GOT3 (cell line): ENCODE measurements around the gene APIP.

Experiments
- DNase-seq: peaks from one replicate; lab custom pipeline; 2025; ENCODE audit warnings: mixed read lengths; lab: John Stamatoyannopoulos, UW

APIP gene

DNA sequence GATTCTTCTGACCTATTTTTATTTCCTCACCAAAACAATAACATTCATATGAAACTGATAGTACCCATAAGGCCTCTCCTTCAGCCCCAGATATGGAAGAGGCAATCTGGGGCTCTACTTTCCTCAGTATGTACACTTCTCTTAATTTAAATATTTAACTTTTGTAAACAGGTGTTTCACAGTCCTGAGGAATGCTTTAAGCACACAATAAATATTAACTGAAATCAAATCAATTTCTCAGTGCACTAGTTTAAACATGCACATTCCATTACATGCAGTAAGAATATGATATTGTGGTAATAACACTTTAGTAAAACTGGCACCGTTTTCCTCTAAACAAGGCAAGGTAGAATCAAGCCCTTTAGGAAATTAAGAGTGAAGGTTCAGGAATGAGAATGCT lies 28.9 kb downstream of the APIP start:
- no peak for DNase-seq

GRCh38 chr11:34886609-34887008 lies 29.6 kb downstream of the APIP start:
- no peak for DNase-seq

DNA sequence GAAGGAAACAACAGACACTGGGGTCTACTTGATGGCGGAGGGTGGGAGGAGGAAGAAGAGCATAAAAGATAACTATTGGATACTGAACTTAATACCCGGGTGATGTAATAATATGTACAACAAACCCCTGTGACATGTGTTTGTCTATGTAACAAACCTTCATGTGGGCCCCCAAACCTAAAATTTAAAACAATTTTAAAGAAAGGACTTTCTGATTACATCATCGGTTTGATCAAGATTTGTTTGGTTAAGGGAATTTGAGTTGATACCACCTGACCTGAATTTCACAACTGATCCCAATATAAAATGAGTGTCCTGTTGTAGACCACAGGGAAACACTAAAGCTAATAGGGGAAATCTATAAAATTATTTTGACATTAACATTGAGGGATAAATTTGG lies 34.3 kb downstream of the APIP start:
- no peak for DNase-seq

DNA sequence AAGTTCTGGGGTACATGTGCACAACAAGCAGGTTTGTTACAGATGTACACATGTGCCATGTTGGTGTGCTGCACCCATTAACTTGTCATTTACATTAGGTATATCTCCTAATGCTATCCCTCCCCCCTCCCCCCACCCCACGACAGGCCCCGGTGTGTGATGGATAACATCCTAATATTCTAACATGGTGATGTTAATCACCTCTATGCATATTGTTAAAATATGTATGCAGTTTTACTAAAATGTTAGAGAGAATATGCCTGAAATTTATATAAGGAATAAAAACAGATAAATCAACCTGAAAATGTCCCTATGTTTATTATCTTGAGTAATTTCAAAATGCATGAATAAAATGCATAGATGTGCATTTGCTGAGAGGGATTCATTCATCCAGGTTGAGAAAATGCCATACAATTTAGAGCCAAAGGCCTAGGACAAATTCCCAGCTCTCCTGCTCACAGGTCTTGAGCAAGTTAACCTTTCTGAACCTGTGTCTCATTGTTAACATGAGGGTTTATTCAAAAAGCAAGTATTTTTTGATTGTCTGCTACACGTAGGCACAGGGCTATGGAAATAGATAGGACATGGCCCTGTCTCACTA lies 38.7 kb downstream of the APIP start:
- DNase-seq, result no peak

GRCh38 chr11:34874202-34874601 lies 42.0 kb downstream of the APIP start:
- no peak for DNase-seq

- no peak for DNase-seq
Measured at GRCh38 chr11:34870548-34871196, 45.5 kb downstream of the APIP start.

DNA sequence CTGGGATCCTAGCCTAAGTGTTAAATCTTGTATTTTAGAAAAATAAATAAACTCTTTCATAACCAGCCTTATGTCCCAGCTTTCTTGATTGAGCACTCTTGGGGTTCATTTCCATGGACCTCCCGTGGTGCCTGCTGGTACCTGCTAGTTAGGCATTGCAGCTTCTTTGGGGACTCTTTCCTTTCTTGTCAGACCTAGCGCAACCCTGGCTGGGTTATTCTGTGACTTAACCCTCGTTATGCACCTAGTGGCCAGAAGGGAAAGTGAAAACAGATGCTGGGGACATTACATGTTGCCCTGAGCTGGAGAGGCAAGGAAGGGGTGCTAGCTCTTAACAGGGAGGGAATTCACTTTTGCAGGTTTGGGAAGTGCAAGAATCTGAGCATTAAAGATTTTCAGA lies 46.8 kb downstream of the APIP start:
- no peak for DNase-seq

- DNase-seq, result no peak
Measured at GRCh38 chr11:34866375-34866774, 49.8 kb downstream of the APIP start.

GRCh38 chr11:34865261-34865660 lies 50.9 kb downstream of the APIP start:
- DNase-seq, result no peak

- DNase-seq, result no peak
Measured at GRCh38 chr11:34864424-34864823, 51.8 kb downstream of the APIP start.

GRCh38 chr11:34863048-34863447 lies 53.1 kb downstream of the APIP start:
- no peak for DNase-seq

DNA sequence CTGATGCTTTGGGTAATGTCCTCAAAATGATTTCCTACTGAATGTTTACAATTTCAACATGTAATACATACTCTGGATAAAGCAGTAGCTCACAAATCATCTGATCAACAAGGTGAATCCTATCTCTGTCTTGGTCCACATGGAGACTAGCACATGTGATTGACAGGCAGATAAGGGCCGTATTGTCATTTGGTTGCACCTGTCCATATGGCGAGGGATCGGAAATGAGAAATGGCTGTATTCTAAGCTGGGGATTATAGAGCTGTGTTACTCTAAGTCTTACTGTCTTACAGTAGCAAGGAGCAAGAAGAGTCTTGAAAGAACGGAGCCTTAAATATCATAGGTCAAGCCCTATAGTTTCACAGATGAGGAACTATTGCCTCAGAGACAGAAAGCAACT lies 55.7 kb downstream of the APIP start:
- no peak for DNase-seq

DNA sequence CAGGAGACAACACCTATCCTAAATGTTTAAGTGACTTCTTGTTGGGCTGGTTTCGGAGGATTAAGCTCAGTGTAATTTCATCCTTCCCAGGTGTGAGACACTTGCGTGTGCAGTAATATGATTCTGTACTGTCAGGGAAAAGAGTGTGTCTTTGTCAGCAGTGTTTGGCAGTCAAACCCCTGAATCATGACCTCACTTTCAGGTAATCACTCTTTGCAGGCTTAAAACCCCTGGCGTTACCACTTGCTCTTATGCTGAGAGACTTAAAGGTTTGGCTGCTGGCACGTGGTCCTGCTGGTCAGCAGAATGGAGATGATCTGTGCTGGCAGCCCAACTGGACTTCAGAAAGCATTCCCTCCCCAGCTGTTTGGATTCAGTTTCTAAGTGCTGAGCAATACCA lies 56.1 kb downstream of the APIP start:
- no peak for DNase-seq

DNA sequence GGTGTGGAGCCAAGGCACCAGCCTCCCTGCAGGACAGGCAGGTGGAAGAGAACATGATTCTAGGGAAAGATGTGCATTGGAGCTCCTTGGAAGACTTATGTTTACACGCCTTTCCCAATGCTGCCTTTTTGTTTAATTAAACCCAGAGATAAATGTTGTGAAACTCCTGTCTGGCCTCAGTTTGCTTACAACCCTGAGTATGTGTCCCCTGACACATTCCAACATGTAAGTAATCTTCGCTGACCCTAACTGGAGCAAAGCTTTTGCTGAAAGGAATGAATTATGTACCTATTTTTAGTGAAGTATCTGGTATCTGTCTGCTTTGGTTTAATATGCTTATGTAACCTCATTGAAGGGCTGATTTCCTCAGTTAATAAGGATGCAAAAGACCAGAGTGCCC lies 56.7 kb downstream of the APIP start:
- DNase-seq, result no peak

GRCh38 chr11:34857463-34857862 lies 58.7 kb downstream of the APIP start:
- no peak for DNase-seq

DNA sequence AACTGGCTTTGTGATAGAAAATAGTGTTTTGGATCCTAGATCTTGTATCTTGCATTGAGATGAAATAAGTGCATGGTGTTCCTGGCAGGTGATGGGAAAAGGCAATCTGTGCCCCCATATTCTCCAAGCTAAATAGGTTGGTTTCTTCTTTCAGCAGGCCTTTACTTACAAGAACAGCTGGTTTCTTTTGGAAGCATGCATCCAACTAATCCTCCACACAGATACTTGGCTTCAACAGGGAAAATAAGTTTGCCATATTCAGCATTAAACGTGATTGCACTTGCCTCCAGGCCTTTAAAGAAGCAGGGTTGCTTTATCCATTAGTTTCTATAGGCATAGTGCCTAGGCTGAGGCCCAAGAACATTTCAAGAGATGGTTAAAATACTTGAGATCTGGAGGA lies 59.9 kb downstream of the APIP start:
- no peak for DNase-seq

DNA sequence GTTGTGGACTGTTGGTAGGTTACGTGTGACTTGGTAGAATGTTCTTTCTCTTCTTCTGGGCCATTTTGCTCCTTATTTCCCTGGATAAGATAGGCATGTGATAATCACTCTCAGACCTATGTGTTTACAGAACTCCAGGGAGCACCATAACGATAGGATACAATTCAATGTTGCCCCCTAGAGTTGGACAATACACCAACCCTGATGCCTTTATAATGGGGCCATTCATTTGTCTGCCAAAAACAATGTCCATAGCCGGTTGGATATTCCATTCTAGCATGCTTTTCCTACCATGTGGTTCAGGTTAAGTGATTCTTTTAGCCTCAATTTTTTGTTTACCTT lies 60.5 kb downstream of the APIP start:
- no peak for DNase-seq

- DNase-seq, result no peak
Measured at GRCh38 chr11:34855021-34855753, 61.0 kb downstream of the APIP start.

- no peak for DNase-seq
Measured at GRCh38 chr11:34851916-34852315, 64.3 kb downstream of the APIP start.

DNA sequence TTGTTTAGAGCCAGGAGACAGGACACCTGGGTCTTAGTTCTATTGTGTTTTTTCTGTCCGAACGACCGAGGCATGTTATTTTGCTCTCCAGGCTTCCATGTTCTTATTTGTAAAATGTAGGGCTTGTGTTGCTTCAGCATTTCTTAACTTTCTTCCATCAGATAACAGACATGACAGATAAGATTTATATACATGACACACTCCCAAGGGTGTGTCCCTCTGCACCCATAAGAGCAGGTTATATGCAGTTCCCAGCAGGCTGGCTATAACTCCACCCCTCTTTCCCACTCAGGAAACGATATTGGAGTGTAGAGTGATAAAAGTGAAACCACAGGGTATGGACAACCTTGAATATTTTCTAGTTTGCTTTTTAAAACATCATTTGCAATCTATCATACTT lies 65.8 kb downstream of the APIP start:
- no peak for DNase-seq

GRCh38 chr11:34846467-34846866 lies 69.7 kb downstream of the APIP start:
- no peak for DNase-seq

DNA sequence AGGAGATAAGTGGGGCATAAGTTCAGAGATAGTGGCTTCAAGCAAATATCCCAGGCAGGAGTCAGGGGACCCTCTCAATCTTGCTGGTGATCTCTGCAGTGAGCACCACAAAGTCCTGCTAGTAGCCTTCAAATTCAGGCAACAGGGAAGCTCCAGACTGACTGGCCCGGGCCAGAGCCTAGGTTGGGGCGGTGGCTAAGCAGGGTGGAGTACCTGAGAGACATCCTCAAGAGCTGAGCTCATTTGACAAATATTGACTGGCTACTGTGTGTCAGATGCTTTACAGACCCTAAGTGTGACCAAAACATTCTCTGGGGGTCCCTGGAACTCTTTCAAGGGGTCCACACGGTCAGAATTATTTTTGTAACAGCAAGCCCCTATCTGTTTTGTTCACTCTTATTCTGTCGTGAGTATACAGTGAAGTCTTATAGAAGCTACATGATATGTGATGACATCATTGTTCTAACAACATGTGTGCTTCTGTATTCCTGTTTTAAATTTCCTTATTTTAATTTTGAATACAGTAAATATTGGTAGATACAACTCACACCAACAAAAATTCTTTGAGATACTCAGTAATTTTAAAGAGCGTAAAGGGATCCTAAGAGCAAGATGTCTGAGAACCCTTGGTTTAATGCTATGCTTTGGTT lies 71.6 kb downstream of the APIP start:
- DNase-seq, result no peak

DNA sequence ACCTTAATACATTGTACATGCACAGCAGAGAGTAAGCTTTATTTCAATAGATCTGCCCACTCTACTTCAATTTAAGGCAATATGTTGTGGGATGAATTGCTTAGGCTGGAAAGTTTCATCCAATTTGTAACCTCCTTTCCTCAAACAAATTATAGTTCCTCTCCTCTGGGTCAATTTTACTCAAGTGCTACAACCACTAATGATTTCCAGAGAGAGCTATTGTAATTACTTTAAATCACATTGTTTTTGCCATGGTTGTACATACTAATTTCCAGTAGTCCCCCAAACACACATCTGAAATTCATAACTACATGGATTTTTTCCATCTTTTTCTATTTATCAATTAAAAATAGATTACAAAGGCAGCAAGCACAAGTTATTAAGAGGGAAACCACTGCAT lies 72.9 kb downstream of the APIP start:
- no peak for DNase-seq
